Kidney (tissue), 14 donors: ENCODE results near the gene TCF15. TPM values are rescaled to one million over a fixed set of nuclear protein-coding genes. Genes with fewer than 3 reads are reported as not detected.

Source experiments
- DNase-seq, 5 donors: peaks; one replicate each; pipeline ENCODE4 v3.0.0-alpha.2; 2013 to 2020
- FAIRE-seq: peaks from 2 replicates; lab custom pipeline; 2012; peaks lifted over from hg19 to GRCh38; lab: Jason Lieb, UNC
- H3K27ac ChIP-seq, 2 donors: one replicate each; pipeline ENCODE4 v1.7.0; 2013; ENCODE audit warnings: low read depth in 2 of 2, low read length in 2 of 2, inconsistent platforms in 1 of 2
- H3K27me3 ChIP-seq: one replicate; pipeline ENCODE4 v1.7.1; 2013; ENCODE audit warnings: low read length, inconsistent platforms; ENCODE audit not compliant: control insufficient read depth, insufficient read depth
- H3K36me3 ChIP-seq, 3 donors: one replicate each; pipeline versions ENCODE4 v1.7.0 to v1.7.1; 2013; ENCODE audit warnings: low read length in 3 of 3, control low read depth in 1 of 3, inconsistent platforms in 1 of 3; ENCODE audit not compliant: insufficient read depth in 3 of 3, control insufficient read depth in 2 of 3
- H3K4me1 ChIP-seq, 3 donors: one replicate each; pipeline versions ENCODE4 v1.7.0 to v1.7.1; 2013; ENCODE audit warnings: low read length in 3 of 3, inconsistent platforms in 1 of 3, low read depth in 1 of 3; ENCODE audit not compliant: control insufficient read depth in 2 of 3, insufficient read depth in 2 of 3
- H3K4me3 ChIP-seq, 3 donors: one replicate each; pipeline versions ENCODE4 v1.7.0 to v1.8.1; 2013; ENCODE audit warnings: low read length in 3 of 3, control low read depth in 1 of 3, inconsistent platforms in 1 of 3
- H3K9ac ChIP-seq, 3 donors: one replicate each; pipeline versions ENCODE4 v1.7.0 to v1.7.1; 2013; ENCODE audit warnings: low read length in 3 of 3, control low read depth in 1 of 3, inconsistent platforms in 1 of 3
- H3K9me3 ChIP-seq, 3 donors: one replicate each; pipeline versions ENCODE4 v1.7.0 to v1.7.1; 2013; ENCODE audit warnings: low read length in 3 of 3, control low read depth in 1 of 3, inconsistent platforms in 1 of 3; ENCODE audit not compliant: control insufficient read depth in 2 of 3, insufficient read depth in 1 of 3
- CTCF ChIP-seq: IDR thresholded peaks from 3 replicates; pipeline ENCODE4 v1.5.1; 2012; ENCODE audit warnings: mild to moderate bottlenecking, moderate library complexity, borderline replicate concordance; ENCODE audit not compliant: insufficient read depth; ENCODE audit errors: extremely low read depth
- intact Hi-C: fragments of 100-400 bp; cut with DNase I; formaldehyde crosslinking; loops from one replicate; pipeline ENCODE4 v1.11.1; 2022
- polyA plus RNA-seq: library from polyadenylated mRNA; stranded (reverse); fragments of 350-450 nt; fragmentation: Illumina TruSeq; extraction: RNeasy Lipid Tissue Mini Kit (QIAGEN cat#74804); gene quantifications from one replicate; pipeline ENCODE4 v1.2.3, GENCODE V29; 2014; ENCODE audit warnings: low read depth, low replicate concordance; ENCODE audit not compliant: insufficient read depth
- total RNA-seq: library from RNA; stranded (reverse); fragmentation: NEBNext Ultra II Directional; extraction: Animal tissue kit (Norgen Biotek cat#: 25700); gene quantifications from one replicate; pipeline ENCODE4 v1.2.1, GENCODE V29; 2021
- donor health status: control.
- donor health status: control.
- donor health status: control.
- donor health status: control.
- donor health status: control.
- donor health status: DM: yes; HTN: yes; CAD: no.
- donor health status: Normal renal cell carcinoma (clear cell type).

The TCF15 gene
- total and polyA plus RNA-seq, 2 donors from 2014 or later: 0.63 to 1.6 TPM

GRCh38 chr20:640674-641515 is 30.8 kb upstream of the TCF15 start:
- DNase-seq (no peak), FAIRE-seq (no peak)
- Histone ChIP-seq H3K9ac (no peak overlapping the region), H3K4me1 (peaks cover 0 to 4% (median 4%) of the 10 kb centered on the region in 3 donors), H3K36me3 (no peaks in the 10 kb centered on the region), H3K27ac (no peak overlapping the region), H3K4me3 (no peak overlapping the region), H3K9me3 (no peaks in the 10 kb centered on the region), H3K27me3 (no peaks in the 10 kb centered on the region)
- no peak for TF ChIP-seq CTCF
- intact Hi-C loops: loop anchor here (10.0 kb wide), 1 partner anchor 76 kb away; no protein-coding TSS in a partner anchor

GRCh38 chr20:638579-638978 is 28.5 kb upstream of the TCF15 start:
- no peak for DNase-seq
- no peaks in the 10 kb centered on the region for H3K27me3 ChIP-seq
- no peak for FAIRE-seq
- no peak overlapping the region for H3K4me3 ChIP-seq
- H3K4me1 ChIP-seq: no peaks in the 10 kb centered on the region
- H3K27ac ChIP-seq: no peak overlapping the region
- no peak for TF ChIP-seq CTCF
- H3K9me3 ChIP-seq: no peaks in the 10 kb centered on the region
- intact Hi-C loops: no loop called here
- no peaks in the 10 kb centered on the region for H3K36me3 ChIP-seq
- no peak overlapping the region for H3K9ac ChIP-seq

- Histone ChIP-seq H3K9me3 (no peaks in the 10 kb centered on the region), H3K27me3 (no peaks in the 10 kb centered on the region), H3K9ac (no peak overlapping the region), H3K27ac (no peak overlapping the region), H3K4me1 (no peaks in the 10 kb centered on the region), H3K4me3 (no peak overlapping the region), H3K36me3 (no peaks in the 10 kb centered on the region)
- DNase-seq (no peak), FAIRE-seq (no peak)
- TF ChIP-seq CTCF: no peak
- intact Hi-C loops: no loop called here
Observed at GRCh38 chr20:637559-637958, 27.4 kb upstream of the TCF15 start.
